Lung (tissue), 12 donors: ENCODE measurements around the gene CRISP2. TPM values are rescaled to one million over a fixed set of nuclear protein-coding genes. Genes with fewer than 3 reads are reported as not detected.

Experiments
- ATAC-seq: fragments of 200-7000 bp; cut with Tn5 transposase; one replicate; pipeline ENCODE4 v1.9.1; 2020; ENCODE audit warnings: moderate number of reproducible peaks; ENCODE audit not compliant: insufficient read depth, low FRiP score
- DNase-seq, 3 donors: peaks; one replicate each; pipeline ENCODE4 v3.0.0-alpha.2; 2013 to 2017
- H3K27ac ChIP-seq, 2 donors: one replicate each; pipeline ENCODE4 v1.5.1; 2013; ENCODE audit warnings: mild to moderate bottlenecking in 2 of 2, moderate library complexity in 2 of 2, control low read depth in 1 of 2, inconsistent platforms in 1 of 2, low read depth in 1 of 2, low read length in 1 of 2
- H3K27me3 ChIP-seq, 3 donors: one replicate each; pipeline ENCODE4 v1.5.1; 2013; ENCODE audit warnings: low read length in 2 of 3; ENCODE audit not compliant: control insufficient read depth in 3 of 3, insufficient read depth in 3 of 3
- H3K36me3 ChIP-seq, 4 donors: one replicate each; pipeline ENCODE4 v1.5.1; 2013; ENCODE audit warnings: low read length in 4 of 4, mild to moderate bottlenecking in 1 of 4, moderate library complexity in 1 of 4; ENCODE audit not compliant: control insufficient read depth in 4 of 4, insufficient read depth in 4 of 4
- H3K4me1 ChIP-seq, 5 donors: one replicate each; pipeline ENCODE4 v1.5.1; 2013; ENCODE audit warnings: low read length in 5 of 5, mild to moderate bottlenecking in 2 of 5, moderate library complexity in 1 of 5; ENCODE audit not compliant: control insufficient read depth in 5 of 5, insufficient read depth in 5 of 5
- H3K4me3 ChIP-seq: one replicate; pipeline ENCODE4 v1.5.1; 2013; ENCODE audit warnings: mild to moderate bottlenecking, control low read depth, moderate library complexity
- H3K9ac ChIP-seq, 2 donors: one replicate each; pipeline ENCODE4 v1.5.1; 2013; ENCODE audit warnings: low read length in 2 of 2, control low read depth in 1 of 2; ENCODE audit not compliant: insufficient read depth in 1 of 2
- H3K9me3 ChIP-seq, 4 donors: one replicate each; pipeline ENCODE4 v1.5.1; 2013; ENCODE audit warnings: low read length in 3 of 4, mild to moderate bottlenecking in 1 of 4, moderate library complexity in 1 of 4; ENCODE audit not compliant: control insufficient read depth in 4 of 4, insufficient read depth in 3 of 4
- CTCF ChIP-seq: IDR thresholded peaks from 2 replicates; pipeline ENCODE4 v1.5.1; 2012; ENCODE audit warnings: mild to moderate bottlenecking; ENCODE audit errors: control extremely low read depth, extremely low read depth
- WGBS, 2 donors: extraction: QIAGEN DNeasy Blood & Tissue Kit; methylation state at CpG; one replicate each; pipeline ENCODE4 v1.1.7; 2013; 5-methylcytosine and 5-hydroxymethylcytosine counted together
- polyA plus RNA-seq, 2 donors: library from polyadenylated mRNA; stranded (reverse); fragments of 200-250 nt; gene quantifications; one replicate each; pipeline ENCODE4 v1.2.1, GENCODE V29; 2013
- total RNA-seq, 2 donors: library from RNA; depleted of rRNA in 1 of 2; stranded (reverse); fragments of >200 nt in 1 of 2; gene quantifications; one replicate each; pipeline ENCODE4 v1.2.1, GENCODE V29; 2014 to 2021
- donor health status: control.
- donor health status: control.
- donor health status: Bipolar disorder and iron deficiency.
- donor health status: healthy.
- donor health status: DM: yes; HTN: yes; CAD: no.

The CRISP2 gene
- total and polyA plus RNA-seq, 4 donors = 0.28 to 4.0 (median 1.3) TPM

- ATAC-seq (no peak), DNase-seq (no peak)
- Histone ChIP-seq H3K4me1 (peaks cover 0 to 4% (median 0%) of the 10 kb centered on the region in 5 donors), H3K36me3 (no peaks in the 10 kb centered on the region), H3K4me3 (no peak overlapping the region), H3K27me3 (no peaks in the 10 kb centered on the region), H3K9me3 (no peaks in the 10 kb centered on the region), H3K9ac (no peak overlapping the region), H3K27ac (no peak overlapping the region)
- 51 to 89% methylated on average over 2 of the region's 2 CpGs for WGBS, 2 donors
- no peak for TF ChIP-seq CTCF
Observed at GRCh38 chr6:49651239-49651638, 62.1 kb downstream of the CRISP2 start.

GRCh38 chr6:49649988-49650387 lies 63.4 kb downstream of the CRISP2 start:
- ATAC-seq (no peak), DNase-seq (no peak)
- WGBS, 2 donors = 77 to 79% methylated on average over 1 of the region's 1 CpG
- H3K9me3 ChIP-seq = no peaks in the 10 kb centered on the region
- no peak for TF ChIP-seq CTCF
- no peak overlapping the region for H3K4me3 ChIP-seq
- no peaks in the 10 kb centered on the region for H3K27me3 ChIP-seq
- H3K4me1 ChIP-seq = peaks cover 0 to 4% (median 0%) of the 10 kb centered on the region in 5 donors
- H3K27ac ChIP-seq = no peak overlapping the region
- H3K9ac ChIP-seq = no peak overlapping the region
- H3K36me3 ChIP-seq = no peaks in the 10 kb centered on the region

- no peaks in the 10 kb centered on the region for H3K9me3 ChIP-seq
Observed at GRCh38 chr6:49648036-49648435, 65.3 kb downstream of the CRISP2 start.

More at GRCh38 chr6:49648036-49648435, 65.3 kb downstream of the CRISP2 start:
- H3K9ac ChIP-seq = no peak overlapping the region
- no peaks in the 10 kb centered on the region for H3K36me3 ChIP-seq
- H3K4me3 ChIP-seq = no peak overlapping the region
- no peaks in the 10 kb centered on the region for H3K27me3 ChIP-seq
- peaks cover 0 to 4% (median 0%) of the 10 kb centered on the region in 5 donors for H3K4me1 ChIP-seq
- no peak for TF ChIP-seq CTCF
- ATAC-seq = no peak
- no peak overlapping the region for H3K27ac ChIP-seq
- DNase-seq = no peak
